ENCODE results near the gene PHACTR3.

Gene PHACTR3

GRCh38 chr20:59750209-59750840 is 146.0 kb downstream of the PHACTR3 start:
- DNase-seq (ENCODE audit: low spot score) = no peak

DNA sequence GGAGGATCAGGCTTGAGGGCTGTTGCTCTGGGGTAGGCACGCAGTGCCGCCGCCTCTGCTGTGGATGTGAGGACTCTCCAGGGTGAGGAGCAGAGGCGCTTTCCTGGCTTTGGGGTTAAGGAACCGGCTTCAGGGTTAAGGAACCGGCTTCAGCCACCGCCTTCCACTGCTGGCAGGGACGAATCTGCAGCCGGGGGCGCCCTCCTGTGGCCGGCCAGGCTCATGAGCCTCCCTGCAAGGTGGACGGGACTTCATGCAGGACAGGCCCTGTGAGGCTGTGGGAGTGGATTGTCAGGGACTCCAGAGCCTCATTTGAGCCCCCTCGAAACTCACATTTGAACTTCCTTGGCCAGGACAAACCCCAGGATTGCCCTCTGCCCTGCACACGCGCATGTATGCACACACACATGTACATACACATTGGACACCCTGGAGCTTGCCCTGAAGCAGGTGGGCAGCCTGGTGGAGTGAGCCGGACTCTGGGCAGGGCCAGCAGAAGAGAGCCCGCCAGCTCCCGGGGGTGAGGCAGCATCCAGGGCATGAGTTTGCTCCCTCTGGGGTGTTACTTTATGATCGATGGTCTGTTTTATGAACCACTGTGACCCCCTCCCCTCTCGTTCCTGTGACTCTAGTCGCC is 146.9 kb downstream of the PHACTR3 start:
- DNase-seq (ENCODE audit: low spot score) = peak; percentile 66

DNA sequence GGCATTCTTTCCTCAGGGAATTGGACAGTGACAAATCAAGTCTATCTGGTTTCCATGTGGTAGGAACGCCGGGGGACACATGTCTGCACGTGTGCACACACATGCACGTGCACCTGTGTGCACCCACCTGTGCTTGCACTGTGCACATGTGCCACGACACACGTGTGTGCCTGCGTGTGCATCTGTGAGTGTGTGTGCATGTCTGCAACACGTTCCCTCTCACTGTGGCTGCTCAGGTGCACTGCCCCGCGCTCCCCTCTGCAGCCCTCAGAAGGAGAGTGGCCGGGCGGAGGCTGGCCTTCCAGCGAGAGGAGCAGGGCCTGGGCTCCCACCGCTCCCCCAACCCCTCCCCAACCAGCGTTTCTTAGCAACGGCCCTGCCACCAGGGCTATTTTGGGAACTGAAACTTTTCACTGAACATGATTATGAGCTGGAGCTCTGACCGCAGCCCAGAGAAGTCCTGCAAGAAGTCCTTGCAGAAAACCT is 147.8 kb downstream of the PHACTR3 start:
- DNase-seq (ENCODE audit: low spot score) = no peak

DNA sequence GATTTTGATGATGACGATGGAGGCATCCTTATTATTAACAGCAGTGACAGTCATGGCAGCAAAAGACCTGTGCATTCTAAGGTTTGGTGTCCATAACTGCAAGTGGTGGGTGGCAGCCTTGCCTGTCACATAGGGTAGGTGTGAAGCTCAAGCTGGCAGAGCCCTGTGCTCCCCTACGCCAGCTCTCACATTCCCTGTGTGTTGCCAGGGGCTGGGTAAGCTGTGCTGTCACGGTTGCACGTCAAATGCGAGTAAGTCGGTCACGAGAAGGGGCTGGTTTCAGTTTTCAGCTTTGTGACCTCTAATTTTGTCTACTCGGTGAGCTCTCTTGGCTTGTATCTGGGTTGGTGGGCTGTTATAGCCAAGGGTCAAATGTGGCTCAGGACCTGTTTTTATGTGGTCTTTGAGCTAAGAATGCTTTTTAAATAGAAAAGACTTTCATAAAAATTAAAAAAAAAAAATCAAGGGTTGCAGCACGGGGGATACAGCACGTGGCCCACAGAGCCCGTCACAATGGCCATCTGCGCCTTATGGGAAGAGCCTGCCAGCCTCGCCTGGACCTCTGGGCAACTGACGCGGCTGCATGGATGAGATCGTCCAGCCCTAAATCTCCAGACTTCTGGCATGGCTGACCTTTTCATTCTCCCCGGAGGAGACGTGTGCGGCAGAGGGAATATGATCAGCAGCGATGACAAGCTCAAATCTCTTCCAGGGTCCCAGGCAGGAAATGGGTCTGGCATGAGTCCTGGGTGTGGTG is 148.5 kb downstream of the PHACTR3 start:
- DNase-seq (ENCODE audit: low spot score) = no peak

GRCh38 chr20:59753836-59754235 is 149.5 kb downstream of the PHACTR3 start:
- DNase-seq (ENCODE audit: low spot score) = no peak

- no peak for DNase-seq (ENCODE audit: low spot score)
These were observed 150.2 kb downstream of the PHACTR3 start for GRCh38 chr20:59754551-59754950.

DNA sequence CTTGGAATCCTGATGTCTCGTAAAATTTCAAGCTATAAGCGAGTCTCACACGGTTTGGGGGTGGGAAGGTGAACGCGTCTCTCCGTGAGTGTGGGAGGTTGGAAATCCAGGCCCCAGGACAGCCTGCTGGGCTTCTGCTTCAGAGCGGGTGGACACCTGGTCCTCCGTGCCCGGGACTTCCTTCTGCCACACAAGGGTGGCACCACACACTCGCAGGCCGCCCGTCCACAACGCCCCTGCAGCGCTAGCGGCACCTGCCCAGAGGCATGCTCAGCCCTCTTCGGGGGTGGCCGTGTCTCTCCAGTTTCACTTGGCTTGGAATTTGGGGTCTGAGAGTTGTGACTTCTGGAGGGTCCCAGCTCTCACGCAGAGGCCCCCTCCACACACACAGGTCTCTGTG is 151.9 kb downstream of the PHACTR3 start:
- no peak for DNase-seq (ENCODE audit: low spot score)

DNA sequence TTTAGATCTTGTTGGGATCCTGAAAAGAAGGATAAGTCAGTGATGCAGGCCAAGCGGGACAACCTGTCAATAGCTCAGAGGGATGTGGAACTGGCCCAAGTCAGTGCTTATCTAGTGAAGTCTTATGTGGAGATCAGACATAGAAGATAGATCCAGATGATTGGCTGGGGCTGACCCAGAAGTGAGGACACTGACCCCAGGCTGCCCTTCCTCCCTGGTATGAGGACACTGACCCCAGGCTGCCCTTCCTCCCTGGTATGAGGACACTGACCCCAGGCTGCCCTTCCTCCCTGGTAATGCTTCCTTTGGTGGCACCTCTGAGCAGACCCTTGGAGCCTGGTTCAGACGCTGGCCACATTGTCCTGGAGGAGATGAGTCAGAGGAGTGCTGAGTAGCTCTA is 159.7 kb downstream of the PHACTR3 start:
- DNase-seq (ENCODE audit: low spot score) = no peak

DNA sequence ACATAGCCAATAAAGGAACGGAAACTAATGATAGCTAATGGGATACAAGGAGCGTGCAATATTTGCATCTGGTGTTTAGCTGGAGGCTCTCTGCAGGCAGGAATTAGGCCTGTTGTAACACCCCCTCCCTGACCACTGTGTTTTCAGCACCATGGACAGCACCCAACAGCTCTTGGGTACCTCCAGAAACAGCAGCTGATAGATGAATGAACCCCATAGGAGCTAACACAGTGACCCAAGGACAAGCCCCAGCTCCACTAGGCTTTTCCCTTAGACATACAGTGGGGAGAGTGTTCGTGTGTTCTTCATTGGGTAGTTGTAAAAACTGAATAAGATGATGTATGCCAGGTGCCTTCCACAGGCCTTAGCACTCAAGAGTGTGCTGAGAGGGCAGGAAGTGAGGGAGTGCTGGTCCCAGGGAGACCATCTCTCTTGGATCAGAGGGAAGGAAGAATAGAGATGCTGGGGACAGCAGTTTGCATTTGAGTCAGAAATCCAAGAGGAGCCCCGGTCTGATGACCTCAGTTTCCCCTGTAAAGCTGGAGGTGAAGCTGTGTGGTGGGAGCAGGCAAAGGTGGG is 161.3 kb downstream of the PHACTR3 start:
- no peak for DNase-seq (ENCODE audit: low spot score)

DNA sequence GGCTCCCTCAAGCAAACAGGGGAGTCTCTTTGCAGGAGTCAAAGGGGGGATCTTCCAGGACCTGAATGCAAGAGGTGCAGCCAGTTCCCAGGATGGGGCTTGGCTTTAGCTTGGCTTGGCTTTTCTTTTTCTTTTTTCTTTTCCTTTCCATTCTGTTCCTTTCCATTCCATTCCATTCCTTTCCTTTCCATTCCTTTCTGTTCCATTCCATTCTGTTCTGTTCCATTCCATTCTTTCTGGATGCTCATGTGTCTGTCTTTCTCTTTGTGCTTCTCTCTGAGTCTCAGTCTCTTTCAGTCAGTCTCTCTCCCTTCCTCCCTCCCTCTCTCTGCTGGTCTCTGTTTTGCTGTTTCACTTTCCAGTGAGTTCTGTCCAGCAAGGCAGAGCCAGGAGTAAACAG is 163.3 kb downstream of the PHACTR3 start:
- no peak for DNase-seq (ENCODE audit: low spot score)

GRCh38 chr20:59770270-59770669 is 165.9 kb downstream of the PHACTR3 start:
- DNase-seq (ENCODE audit: low spot score) = no peak

GRCh38 chr20:59770851-59771250 is 166.5 kb downstream of the PHACTR3 start:
- DNase-seq (ENCODE audit: low spot score) = no peak

GRCh38 chr20:59771506-59772372 is 167.4 kb downstream of the PHACTR3 start:
- no peak for DNase-seq (ENCODE audit: low spot score)

- no peak for DNase-seq (ENCODE audit: low spot score)
These were observed 168.0 kb downstream of the PHACTR3 start for GRCh38 chr20:59772373-59772705.

DNA sequence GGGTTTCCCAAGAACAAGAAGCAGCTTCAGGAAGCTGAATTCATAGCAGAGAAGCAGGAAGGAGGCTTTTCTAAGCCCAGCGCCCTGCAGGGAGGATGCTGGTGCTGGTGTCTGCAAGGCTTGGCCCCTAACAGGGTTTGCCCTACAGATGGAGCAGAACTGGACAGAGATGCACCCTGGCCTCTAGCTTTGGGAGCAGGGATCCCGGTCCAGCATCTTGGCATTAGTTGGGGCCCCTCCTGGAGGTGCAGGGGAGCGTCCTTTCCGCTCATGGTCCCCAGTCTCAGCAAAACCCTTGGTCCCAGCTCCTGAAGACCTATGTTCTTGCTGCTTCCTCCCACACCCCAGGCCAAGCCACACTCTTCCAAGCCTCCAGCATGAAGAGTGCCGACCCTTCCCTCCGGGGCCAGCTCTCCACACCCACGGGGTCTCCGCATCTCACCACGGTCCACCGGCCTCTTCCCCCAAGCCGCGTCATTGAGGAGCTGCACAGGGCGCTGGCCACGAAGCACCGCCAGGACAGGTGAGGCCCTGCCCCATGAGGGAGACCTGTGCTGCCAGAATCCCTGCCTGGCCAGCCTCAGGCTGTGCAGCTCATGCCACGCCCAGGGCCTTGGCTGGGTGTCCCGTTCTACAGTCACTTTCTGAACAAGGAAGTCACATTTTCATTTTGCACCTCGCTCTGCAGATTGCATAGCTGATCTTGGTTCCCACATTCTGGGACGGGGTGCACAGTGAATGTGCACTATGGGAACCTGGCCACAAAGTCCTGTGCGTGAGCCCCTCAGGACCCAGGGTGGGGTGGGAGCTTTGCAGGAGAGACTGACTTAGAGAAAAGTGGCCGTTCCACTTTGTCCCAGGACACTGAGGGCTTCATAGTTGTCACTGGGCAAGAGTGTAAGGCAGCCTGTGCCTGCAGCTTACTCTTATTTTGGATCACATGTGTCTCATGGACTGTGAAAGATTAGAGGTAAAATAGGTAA is 168.9 kb downstream of the PHACTR3 start:
- DNase-seq (ENCODE audit: low spot score) = no peak

GRCh38 chr20:59774204-59774641 is 169.9 kb downstream of the PHACTR3 start:
- no peak for DNase-seq (ENCODE audit: low spot score)

DNA sequence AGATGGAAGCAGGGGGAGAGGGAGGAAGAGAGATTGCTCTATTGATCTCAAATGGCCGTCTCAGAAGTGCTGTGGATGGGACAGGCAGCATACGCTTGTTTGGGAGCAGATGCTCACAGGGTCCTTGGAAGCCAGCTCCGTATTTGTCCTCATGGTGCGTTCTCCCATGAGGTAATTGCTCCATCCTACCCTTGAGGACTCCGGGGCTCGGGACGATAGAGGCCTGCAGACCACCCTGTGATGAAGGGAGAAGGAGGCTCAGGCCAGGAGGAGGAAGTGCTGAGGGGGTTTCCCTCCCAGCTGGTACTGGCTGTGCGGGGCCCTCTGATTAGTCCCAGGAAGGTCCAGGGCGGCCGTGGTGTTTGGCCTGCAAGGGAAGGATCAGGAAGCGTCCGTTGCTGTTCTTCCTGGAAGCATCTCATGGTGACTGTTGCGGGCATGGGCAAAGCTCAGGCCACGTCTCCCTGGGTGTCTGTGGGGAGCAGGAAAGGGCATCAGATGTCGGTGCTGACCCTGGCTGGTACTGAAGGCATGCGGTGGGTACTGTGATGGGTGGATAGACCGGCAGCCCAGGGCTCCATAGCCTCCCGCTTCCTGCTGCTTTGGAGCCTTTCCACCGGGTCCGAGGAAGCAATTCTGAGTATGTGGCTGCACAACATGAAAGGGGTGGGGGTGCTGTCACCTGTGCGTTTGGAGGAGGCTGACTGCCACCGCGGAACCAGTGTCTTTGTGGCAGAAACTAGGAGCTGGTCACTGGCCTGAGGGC is 170.8 kb downstream of the PHACTR3 start:
- DNase-seq (ENCODE audit: low spot score) = no peak

- no peak for DNase-seq (ENCODE audit: low spot score)
These were observed 171.3 kb downstream of the PHACTR3 start for GRCh38 chr20:59775687-59776055.

- no peak for DNase-seq (ENCODE audit: low spot score)
These were observed 171.8 kb downstream of the PHACTR3 start for GRCh38 chr20:59776059-59776603.
